ENCODE results near the gene SGO2. TPM values are rescaled to one million over a fixed set of nuclear protein-coding genes. Genes with fewer than 3 reads are reported as not detected.
"Not testable (repeated sequence)": the region's sequence is repeated elsewhere in the genome, so short reads cannot be mapped to it uniquely, and the experiment has no call there.

The SGO2 gene
- total RNA-seq, 1 donor from 2014 or later, result 1.3 TPM

GRCh38 chr2:200587007-200587616 is 61.1 kb downstream of the SGO2 start:
- no peak for ATAC-seq (ENCODE audit: poor library complexity)
- intact Hi-C loops (cut with DNase I), result no loop called here

DNA sequence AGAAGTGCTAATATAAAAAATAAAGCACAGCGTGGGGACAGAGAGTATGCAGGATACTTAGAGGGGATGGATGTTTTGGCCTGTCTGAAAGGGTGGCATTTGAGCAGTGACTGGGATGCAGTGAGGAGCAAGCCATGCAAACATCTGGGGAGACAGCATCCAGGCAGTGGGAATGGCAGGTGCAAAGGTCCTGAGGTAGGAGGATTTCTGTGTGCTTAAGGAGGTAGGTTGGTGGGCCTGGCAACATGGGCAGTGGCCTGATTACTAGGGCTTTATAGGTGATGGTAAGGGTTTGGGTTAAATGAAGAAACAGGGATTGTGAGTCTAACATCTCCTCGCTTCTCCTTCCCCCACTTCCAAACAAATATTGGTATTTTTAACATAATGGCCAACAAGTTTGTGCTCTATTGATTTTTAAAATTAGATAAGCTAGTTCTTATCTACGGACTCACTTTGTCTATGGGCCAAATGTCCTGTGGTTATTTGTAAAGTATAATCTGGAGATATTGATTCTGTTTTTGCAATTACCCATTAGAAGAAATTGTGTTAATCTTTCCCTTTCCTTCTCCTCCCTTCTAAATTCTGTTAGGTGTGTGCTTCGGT is 62.2 kb downstream of the SGO2 start:
- DNase-seq (no peak), ATAC-seq (ENCODE audit: poor library complexity) (no peak)
- intact Hi-C loops (cut with DNase I), result no loop called here

More at GRCh38 chr2:200587007-200587616, 61.1 kb downstream of the SGO2 start:
- DNase-seq, result no peak

- DNase-seq (peak; percentile 50), ATAC-seq (ENCODE audit: poor library complexity) (peak; percentile 67)
- intact Hi-C loops (cut with DNase I), result no loop called here
Observed at GRCh38 chr2:200590090-200590489, 64.1 kb downstream of the SGO2 start.

DNA sequence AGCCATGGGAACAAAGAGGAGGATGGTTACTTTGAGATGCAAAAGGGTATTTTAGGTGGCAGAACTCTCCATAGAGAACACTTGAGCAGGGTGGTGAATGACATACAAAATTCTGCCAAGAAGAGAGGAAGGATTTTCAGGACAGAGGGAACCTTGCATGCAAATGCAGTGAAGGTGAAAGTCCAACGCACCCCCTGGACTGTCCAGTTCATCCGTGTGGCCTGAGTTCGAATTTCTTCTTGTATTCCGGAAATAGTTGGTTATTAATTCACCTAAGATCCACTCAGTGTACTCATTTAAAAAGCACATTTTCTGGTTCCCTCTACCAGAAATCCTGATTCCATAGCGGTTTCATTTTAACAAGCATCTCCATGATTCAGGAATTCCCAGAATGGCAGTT is 65.3 kb downstream of the SGO2 start:
- DNase-seq, result no peak
- ATAC-seq (ENCODE audit: poor library complexity), result no peak
- intact Hi-C loops (cut with DNase I), result no loop called here

DNA sequence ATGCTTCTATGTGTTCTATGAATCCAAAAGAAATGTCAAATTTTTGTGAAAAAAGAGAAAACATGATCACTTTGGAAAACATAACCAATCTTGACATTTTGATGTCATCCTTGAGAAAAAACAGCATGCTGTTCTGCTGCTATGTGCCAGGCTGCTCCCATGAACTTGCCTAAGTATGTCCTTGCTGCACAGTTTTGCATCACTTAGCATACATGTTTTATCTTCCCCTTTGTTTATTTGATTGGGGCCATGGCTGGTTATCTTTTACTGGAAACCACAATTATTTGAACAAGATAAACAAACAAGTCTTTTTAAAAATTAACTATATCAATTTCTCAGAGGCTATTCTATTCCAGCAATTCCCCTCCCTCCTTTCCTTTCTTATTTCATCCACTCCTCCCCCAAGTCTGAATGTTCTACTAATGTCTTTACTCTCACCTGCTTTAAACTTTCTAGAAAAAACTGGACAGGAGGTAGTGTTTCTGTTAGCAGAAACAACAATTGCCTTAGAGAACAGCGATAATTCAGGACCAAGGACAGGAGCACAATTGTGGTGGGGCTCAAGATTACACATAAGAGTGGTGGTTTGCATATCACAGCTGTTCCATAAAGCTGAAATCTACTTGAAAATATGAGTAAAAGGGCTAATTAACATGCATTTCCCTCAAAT is 66.5 kb downstream of the SGO2 start:
- DNase-seq (no peak), ATAC-seq (ENCODE audit: poor library complexity) (no peak)
- intact Hi-C loops (cut with DNase I), result no loop called here

GRCh38 chr2:200593905-200594304 is 67.9 kb downstream of the SGO2 start:
- DNase-seq (no peak), ATAC-seq (ENCODE audit: poor library complexity) (no peak)
- intact Hi-C loops (cut with DNase I), result no loop called here

DNA sequence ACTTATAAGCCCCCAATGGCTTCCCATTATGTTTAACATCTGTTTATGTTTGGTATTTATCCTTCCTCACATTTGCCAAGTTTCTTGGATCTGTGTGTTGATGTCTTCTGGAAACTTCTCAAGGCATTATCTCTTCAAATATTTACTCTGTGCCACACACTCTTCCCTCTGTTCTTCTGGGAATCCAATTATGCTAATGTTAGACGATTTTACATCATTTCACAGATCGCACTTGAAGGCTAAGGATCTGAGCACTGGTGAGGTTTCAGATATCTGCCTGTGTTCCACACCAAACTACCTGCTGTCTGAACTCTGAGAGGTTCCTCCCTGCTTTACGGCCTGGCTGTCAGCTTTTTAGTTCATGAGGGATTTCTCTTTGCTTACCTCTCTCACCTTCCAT is 69.9 kb downstream of the SGO2 start:
- intact Hi-C loops (cut with DNase I), result no loop called here
- ATAC-seq (ENCODE audit: poor library complexity) (no peak), DNase-seq (no peak)

DNA sequence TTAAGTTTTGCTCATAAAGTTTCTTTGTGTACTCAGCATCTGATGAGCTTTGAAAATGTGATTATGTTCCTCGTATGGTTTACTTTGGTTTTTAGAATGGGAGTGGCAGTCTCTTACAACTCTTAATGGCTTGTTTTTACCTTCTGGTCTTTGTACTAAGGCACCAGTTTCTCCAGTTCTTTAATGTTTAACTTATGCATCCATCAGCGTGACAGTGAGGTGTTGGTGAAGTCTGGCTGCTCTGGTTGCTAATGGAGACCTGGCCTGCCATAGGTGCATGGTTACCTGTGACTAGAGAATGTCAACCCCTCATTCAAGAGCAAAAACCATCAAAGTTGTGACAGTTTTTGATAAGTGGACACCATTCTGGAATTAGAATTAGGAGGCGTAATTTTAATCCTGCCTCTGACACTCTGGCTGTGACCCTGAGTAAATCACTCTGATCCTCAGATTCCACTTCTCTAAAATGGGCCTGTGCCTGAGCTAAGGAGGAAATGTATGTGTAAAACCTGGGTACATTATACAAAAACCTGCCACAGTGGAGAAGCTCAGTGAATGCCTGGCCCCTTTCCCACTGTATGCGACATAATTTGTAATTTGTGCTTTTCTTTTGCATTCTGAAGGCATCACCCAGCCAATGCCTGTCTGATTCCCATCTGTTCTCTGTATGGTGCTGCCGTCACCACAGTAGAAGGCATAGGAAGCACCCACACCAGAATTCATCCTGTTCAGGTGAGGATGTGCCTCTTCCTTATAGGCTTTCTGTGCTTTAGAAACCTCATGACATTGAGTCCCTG is 71.0 kb downstream of the SGO2 start:
- ATAC-seq (ENCODE audit: poor library complexity), result no peak
- intact Hi-C loops (cut with DNase I), result no loop called here

DNA sequence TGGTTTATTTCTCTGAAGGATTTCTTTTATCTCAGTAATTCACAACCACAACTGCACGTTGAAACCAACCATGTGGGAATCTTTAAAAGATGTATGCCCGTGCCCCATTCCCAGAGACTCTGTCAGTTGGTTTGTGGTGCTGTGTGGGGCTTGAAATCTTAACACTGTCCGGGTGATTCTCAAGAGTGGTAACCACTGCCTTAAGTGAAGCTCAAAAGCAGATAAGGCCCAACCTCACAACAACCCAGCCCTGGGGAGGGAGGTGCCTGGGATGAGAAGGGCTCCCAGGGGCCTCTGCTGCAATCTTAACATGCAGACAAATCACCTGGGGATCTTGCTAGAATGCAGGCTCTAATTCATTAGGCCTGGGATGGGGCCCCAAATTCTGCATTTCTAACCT is 73.2 kb downstream of the SGO2 start:
- intact Hi-C loops (cut with DNase I), result no loop called here
- ATAC-seq (ENCODE audit: poor library complexity) (no peak), DNase-seq (no peak)

More for the DNA sequence above, 71.0 kb downstream of the SGO2 start:
- DNase-seq, result no peak

- intact Hi-C loops (cut with DNase I), result no loop called here
- DNase-seq (no peak), ATAC-seq (ENCODE audit: poor library complexity) (no peak)
Observed at GRCh38 chr2:200600549-200601225, 74.7 kb downstream of the SGO2 start.

DNA sequence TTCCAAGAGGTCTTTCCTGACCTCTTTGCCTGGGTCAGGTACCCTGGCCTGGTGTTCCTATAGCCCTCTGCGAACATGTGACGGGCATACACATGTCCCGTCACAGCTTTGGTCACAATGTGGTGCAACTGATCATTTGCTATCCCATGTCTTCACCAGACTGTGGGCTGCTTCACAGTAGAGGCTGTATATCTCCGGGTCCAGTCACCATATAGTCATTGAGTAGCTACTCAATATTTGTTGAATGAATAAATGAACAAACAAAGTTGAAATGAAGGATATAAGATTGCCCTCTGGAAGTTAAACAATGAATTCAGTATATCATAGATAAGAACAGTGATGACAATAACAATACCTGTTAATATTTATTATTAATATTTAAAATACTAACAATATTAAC is 76.6 kb downstream of the SGO2 start:
- ATAC-seq (ENCODE audit: poor library complexity), result no peak

DNA sequence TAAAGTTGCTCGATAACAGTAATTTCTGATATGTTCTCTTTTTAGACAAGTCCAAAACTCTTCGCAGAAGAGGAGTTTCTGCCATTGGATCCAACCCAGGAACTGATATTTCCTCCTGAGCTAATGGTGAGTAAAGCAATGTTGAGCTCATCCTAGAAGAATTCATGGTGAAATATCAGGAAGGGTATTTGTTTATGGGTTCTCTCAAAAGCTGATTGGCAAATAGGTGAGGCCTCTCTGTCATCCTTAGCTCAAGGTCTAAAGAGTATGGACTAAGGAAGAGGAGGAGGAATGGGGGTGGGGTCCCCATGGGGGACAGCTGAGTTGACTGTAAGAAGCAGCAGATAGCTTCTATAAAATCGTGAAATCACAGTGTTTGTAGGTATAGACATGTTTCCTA is 78.0 kb downstream of the SGO2 start:
- no peak for ATAC-seq (ENCODE audit: poor library complexity)
- intact Hi-C loops (cut with DNase I), result no loop called here
- no peak for DNase-seq

More for the DNA sequence above, 76.6 kb downstream of the SGO2 start:
- DNase-seq, result no peak
- intact Hi-C loops (cut with DNase I), result no loop called here

DNA sequence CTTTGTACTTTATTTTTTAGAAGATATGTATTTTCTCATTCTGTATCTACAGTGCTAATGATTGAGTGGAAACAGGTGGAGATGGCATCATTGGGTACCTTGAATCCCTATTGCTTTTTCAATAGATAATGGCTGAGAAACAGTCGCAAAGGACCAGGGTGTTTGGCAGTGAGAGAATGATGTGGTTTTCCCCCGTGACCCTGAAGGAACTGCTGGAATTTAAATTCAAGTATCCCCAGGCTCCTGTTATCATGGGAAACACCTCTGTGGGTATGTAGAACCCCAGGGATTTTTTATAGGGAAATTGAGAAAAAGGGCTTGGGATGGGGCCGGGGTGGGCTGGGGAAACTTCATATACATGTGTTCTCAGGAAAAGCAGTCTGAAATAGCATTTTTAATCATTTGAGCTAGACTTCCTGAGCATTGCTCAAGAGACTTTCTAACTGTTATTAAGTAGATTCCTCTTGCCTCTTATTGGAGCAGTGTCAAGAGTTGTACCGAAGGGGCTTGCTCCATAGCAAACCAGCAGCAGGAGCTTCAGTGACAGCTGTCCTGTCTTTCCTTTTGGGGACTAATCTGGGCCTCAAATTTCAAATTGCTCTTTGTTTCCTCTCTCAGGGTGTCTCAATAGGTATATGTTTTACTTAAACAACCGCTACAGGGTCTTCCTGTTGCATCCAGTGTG is 78.7 kb downstream of the SGO2 start:
- DNase-seq (no peak), ATAC-seq (ENCODE audit: poor library complexity) (no peak)
- intact Hi-C loops (cut with DNase I), result no loop called here

DNA sequence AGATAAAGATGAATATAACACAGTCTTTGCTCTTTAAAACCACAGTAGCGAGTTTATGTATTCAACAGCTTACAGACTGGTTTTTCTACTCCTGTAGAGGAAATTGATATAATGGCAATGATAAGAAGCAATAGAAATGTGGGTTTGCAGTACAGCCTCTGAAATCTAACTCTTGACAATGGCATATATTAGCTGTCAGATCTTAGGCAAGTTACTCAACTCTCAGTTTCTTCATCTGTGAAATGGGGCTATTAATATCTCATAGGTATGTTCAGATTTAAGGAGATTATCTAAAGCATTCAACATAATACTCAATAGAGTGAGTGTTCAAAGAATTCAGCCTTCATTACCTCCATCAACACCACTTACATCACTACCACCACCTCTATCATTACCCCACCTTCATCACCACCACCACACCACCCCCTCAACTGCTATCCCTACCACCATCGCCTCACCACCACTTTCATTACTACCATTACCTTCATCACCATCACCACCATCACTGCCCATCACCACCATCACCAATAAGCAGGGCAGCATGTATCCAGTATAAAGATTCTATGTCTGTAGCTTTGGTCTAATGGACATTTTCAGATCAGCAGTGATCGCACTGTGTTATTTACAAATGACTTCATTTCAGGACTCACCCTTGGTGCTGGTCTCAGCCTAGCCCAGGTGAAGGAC is 82.5 kb downstream of the SGO2 start:
- DNase-seq (no peak), ATAC-seq (ENCODE audit: poor library complexity) (no peak)
- intact Hi-C loops (cut with DNase I), result no loop called here

DNA sequence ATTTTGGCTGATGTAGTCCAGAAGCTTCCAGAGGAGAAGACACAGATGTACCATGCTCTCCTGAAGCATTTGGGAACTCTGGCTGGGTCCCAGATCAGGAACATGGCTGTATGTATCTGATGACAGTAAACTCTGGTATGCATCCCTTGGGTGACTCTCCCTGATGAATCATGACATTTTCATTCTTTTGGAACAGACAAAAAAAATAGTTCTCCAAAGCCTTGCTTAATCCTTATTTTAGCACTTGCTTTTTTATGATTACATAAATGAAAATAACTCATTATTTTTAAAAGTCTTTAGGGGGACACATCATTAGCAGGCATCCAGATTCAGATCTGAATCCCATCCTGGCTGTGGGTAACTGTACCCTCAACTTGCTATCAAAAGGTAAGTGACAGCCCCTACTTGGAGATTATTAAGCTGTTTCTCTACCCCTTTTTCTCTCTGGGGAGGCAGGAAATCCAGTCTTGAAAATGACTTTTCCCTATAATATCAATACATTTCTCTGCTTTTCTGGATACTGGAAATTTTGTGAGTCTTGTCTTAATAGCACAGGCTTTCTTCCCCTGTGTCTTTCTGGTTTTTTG is 83.1 kb downstream of the SGO2 start:
- intact Hi-C loops (cut with DNase I), result no loop called here
- DNase-seq (no peak), ATAC-seq (ENCODE audit: poor library complexity) (peak; percentile 27)

GRCh38 chr2:200610217-200610616 is 84.2 kb downstream of the SGO2 start:
- intact Hi-C loops (cut with DNase I); ATAC-seq (ENCODE audit: poor library complexity); DNase-seq: not testable (repeated sequence)

DNA sequence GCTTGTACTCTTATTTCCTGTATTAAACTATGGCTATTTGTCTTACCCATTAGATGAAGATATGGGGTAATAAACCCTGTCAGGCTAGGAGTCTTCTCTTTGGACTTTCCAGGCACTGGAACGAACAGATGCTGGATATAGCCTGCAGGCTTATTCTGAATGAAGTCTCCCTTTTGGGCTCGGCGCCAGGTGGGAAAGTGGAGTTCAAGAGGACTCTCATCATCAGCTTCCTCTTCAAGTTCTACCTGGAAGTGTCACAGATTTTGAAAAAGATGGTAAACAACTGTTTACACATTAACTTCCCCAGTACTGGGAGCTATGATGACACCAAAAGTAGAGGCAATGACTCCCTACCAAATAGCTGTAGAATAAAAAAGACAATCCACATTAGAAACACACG is 87.7 kb downstream of the SGO2 start:
- intact Hi-C loops (cut with DNase I), result no loop called here
- DNase-seq (no peak), ATAC-seq (ENCODE audit: poor library complexity) (no peak)

DNA sequence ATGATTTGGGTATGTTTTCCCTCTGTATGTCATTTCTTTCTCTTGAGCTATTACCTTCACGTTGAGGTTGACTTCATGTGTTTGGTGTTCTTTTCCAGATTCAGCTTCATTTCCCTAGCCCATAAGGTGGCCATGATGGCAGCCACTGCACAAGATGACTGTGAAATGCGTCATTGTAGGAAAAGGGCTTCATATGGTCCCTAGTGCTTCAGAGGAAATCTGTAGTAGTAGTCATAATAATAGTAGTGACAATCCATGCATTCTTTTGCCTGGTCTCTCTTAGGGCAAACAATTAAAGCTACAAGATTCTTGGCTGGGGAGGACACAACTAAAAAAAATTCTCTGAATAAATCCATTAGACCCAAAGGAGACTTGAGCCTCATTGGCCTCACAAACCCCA is 88.2 kb downstream of the SGO2 start:
- no peak for DNase-seq
- ATAC-seq (ENCODE audit: poor library complexity), result no peak
- intact Hi-C loops (cut with DNase I), result no loop called here

All from Right ventricle myocardium superior (tissue), 1 donor.